Retina (tissue), 1 donor: ENCODE results near the gene ARHGEF17.

Source experiments
- DNase-seq: peaks from one replicate; pipeline ENCODE4 v3.0.0-alpha.2; 2016

Gene ARHGEF17

GRCh38 chr11:73397468-73398131, 89.5 kb downstream of the ARHGEF17 start:
- DNase-seq = peak; percentile 2

- no peak for DNase-seq
Observed at GRCh38 chr11:73398132-73398526, 90.1 kb downstream of the ARHGEF17 start.

GRCh38 chr11:73398721-73399120, 90.6 kb downstream of the ARHGEF17 start:
- peak; percentile 4 for DNase-seq

GRCh38 chr11:73399159-73399590, 91.1 kb downstream of the ARHGEF17 start:
- no peak for DNase-seq

- DNase-seq = no peak
Observed at GRCh38 chr11:73399636-73400035, 91.6 kb downstream of the ARHGEF17 start.

- DNase-seq = no peak
Observed at GRCh38 chr11:73400293-73400692, 92.2 kb downstream of the ARHGEF17 start.

- DNase-seq = no peak
Observed at GRCh38 chr11:73401217-73401923, 93.3 kb downstream of the ARHGEF17 start.

- DNase-seq = no peak
Observed at GRCh38 chr11:73401924-73402833, 94.1 kb downstream of the ARHGEF17 start.

- DNase-seq = no peak
Observed at GRCh38 chr11:73402834-73403185, 94.7 kb downstream of the ARHGEF17 start.

GRCh38 chr11:73403541-73403940, 95.5 kb downstream of the ARHGEF17 start:
- no peak for DNase-seq

- DNase-seq = peak; percentile 39
Observed at GRCh38 chr11:73404048-73404447, 96.0 kb downstream of the ARHGEF17 start.

- DNase-seq = no peak
Observed at GRCh38 chr11:73404506-73405145, 96.5 kb downstream of the ARHGEF17 start.

GRCh38 chr11:73405146-73405510, 97.1 kb downstream of the ARHGEF17 start:
- DNase-seq = no peak

- DNase-seq = no peak
Observed at GRCh38 chr11:73406131-73406530, 98.1 kb downstream of the ARHGEF17 start.

- no peak for DNase-seq
Observed at GRCh38 chr11:73406619-73407018, 98.5 kb downstream of the ARHGEF17 start.

- DNase-seq = no peak
Observed at GRCh38 chr11:73409431-73409830, 101.4 kb downstream of the ARHGEF17 start.

GRCh38 chr11:73410627-73411026, 102.6 kb downstream of the ARHGEF17 start:
- DNase-seq = no peak

GRCh38 chr11:73411031-73411430, 103.0 kb downstream of the ARHGEF17 start:
- no peak for DNase-seq

- no peak for DNase-seq
Observed at GRCh38 chr11:73412308-73412707, 104.2 kb downstream of the ARHGEF17 start.

GRCh38 chr11:73413256-73413655, 105.2 kb downstream of the ARHGEF17 start:
- DNase-seq = no peak

- DNase-seq = no peak
Observed at GRCh38 chr11:73414977-73415651, 107.0 kb downstream of the ARHGEF17 start.

GRCh38 chr11:73415854-73416615, 108.0 kb downstream of the ARHGEF17 start:
- no peak for DNase-seq
